Endothelial cell of hepatic sinusoid (primary cell): Measurements from ENCODE around the gene ABLIM2.

ENCODE experiments used
- in situ Hi-C: cut with HindIII; loops from 2 replicates; pipeline ENCODE4 v1.10.0; 2017; ENCODE audit warnings: low sequenced_read_pairs

Gene ABLIM2

GRCh38 chr4:8160233-8160560 lies 1.6 kb upstream of the ABLIM2 start:
- in situ Hi-C loops = no loop called here

- in situ Hi-C loops = no loop called here
Measured at GRCh38 chr4:8159537-8160232, 1.1 kb upstream of the ABLIM2 start.

DNA sequence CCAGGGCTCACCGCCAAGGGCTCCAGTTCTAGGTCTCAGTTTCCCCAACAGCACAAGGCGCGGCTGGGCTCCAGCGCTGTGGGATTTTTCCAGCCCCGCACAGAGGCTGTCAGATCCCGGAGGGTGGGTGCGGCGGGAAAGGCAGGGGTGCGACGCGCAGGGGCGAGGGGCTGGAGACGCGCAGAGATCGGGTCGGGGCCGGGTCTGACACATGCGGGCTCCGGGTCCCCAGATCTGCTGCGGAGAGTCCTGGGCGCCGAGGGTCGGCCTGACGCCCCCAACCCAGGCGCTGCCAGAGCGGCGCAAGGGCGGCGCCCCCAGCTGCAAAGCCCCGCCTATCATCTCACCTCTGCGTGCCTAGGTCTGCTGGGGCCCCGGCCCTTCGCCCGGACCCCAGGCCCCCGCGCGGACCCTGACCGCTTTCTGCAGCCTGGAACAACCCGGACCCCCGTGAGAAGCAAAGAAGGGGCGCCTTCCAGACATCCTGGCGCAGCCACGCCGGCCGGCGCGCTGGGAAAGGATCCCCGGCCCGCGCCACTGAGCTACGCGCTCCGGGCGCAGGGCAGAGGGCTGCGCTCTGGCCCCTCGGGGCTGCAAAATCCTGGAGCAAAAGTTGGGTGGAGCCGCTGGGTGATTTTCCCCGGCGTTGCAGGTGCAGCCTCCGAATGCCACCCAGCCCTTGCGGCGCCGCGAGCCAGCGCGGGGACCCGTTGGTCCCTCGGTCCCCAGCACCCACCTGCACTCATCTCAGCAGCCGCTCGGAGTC lies 486 bp downstream of the ABLIM2 start:
- in situ Hi-C loops = no loop called here

DNA sequence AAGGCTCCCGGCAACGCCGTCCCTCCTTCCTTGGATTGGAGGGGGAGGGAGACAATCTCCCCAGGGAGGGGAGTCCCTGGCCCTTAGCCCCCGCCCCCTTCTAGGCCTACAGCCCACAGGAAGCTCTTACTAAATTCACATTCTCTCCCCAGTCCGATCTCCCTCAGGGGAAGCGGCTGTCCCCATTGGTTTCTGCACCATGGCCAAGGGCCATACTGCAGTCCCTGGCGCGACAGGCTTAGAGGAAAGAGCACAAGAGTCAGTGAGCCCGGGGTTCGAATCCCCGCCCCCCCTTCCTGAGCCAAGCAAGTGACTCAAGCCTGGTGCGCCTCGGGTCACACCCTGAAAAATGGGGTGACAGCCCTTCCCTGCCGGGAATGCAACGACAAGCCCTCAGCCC lies 1.1 kb downstream of the ABLIM2 start:
- in situ Hi-C loops = no loop called here

GRCh38 chr4:8156617-8157016 lies 2.0 kb downstream of the ABLIM2 start:
- in situ Hi-C loops = no loop called here

GRCh38 chr4:8155660-8156421 lies 2.8 kb downstream of the ABLIM2 start:
- in situ Hi-C loops = no loop called here

GRCh38 chr4:8155048-8155447 lies 3.6 kb downstream of the ABLIM2 start:
- in situ Hi-C loops = no loop called here

DNA sequence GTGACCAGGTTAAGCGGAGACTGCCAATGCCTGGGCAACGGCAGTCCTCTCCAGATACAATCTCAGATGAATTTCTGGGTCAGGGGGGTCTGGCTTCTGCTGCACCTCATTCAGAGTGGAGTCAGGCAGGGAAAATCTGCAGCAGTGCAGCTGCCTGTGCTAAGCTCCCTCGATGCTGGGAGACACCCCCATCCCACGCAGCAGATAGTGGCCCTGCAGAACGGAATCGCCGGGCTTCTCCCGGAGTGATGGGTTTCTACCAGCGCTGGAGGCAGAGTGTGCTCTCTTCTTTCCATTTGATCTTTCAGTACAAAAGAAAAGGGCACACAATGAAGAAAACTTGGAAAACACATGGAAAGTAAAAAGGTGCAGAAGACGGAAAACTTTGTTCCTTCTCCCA lies 5.2 kb downstream of the ABLIM2 start:
- in situ Hi-C loops = loop anchor here (5.0 kb wide), 1 partner anchor 36 kb away; no protein-coding TSS in a partner anchor

DNA sequence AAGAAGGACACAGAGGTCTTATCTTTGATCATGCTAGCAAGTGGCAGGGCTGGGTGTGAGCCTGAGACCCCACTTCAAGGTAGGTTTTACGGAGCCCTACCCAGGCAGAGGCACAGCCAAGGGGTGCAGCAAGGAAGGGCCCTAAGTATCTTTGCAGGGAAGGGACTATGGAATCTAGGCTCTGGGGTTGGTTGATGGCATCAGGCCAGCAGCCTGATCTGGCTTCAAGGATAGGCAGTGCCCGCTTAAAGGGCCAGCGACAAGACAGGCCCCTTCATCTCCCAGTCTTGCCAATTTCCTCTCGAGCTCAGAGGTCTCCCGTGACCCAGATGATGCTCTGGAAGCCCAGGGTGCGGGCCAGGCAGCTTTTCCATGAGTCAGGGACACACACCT lies 5.8 kb downstream of the ABLIM2 start:
- in situ Hi-C loops = loop anchor here (5.0 kb wide), 1 partner anchor 36 kb away; no protein-coding TSS in a partner anchor

DNA sequence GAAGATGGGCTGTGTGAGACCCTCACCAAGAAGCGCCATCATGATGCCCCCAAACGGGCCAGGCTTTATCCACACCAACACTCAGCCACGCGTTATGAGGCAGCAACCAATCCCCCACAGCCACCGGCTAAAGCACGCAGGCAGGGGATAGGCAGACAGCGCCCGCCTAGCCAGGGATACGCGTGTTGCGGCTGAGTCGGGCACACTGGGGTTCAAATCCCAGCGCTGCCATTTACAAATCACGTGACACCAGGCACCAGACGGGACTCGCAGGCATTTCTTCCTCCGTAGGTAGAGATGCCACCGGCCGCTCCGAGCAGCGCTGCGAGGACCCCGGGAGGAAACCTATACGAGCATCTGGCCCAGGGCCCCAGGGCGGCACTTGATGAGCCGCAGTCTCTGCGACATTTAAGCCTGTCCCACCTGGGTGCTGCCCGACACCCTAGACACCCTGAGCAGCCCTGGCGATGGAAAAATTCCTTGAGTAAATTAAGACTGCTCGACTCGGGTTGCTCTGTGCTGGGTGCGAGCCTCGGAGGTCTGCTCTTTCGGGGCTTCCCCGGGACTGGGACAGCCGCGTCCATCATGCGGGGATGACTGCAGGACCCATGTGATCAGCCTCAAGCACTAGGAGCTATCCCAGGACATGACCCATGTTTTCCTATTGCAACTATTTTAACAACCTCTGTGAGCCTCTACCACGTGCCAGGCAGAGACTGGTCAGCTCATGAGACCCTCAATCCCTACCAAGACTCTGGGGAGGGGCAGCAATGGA lies 6.3 kb downstream of the ABLIM2 start:
- in situ Hi-C loops = loop anchor here (5.0 kb wide), 1 partner anchor 35 kb away; no protein-coding TSS in a partner anchor

DNA sequence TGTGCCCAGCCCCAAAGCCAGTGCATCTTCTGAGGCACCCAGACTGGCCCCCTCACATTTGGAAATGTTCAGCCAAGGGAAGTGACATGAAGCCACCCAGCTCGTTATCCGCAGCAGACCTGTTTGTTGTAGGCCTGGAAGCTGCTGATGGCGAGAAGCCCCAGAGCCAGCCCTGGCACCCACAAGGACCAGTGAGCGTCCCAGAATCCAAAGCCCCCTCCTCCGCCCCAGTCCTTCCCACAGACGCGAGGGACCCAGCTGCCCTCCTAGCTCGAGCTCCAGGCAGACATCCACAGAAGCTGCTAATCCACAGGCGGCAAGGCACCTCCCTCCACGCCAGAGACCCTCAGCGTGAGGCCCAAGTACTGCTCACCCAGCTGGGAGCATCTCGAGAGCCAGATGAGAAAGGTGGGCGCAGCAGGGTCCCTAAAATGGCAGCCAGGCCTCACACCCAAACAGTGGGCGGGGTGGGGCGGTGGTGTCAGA lies 7.4 kb downstream of the ABLIM2 start:
- in situ Hi-C loops = loop anchor here (5.0 kb wide), 1 partner anchor 34 kb away; no protein-coding TSS in a partner anchor

GRCh38 chr4:8150152-8151090 lies 8.2 kb downstream of the ABLIM2 start:
- in situ Hi-C loops = loop anchor here (5.0 kb wide), 1 partner anchor 33 kb away; no protein-coding TSS in a partner anchor

DNA sequence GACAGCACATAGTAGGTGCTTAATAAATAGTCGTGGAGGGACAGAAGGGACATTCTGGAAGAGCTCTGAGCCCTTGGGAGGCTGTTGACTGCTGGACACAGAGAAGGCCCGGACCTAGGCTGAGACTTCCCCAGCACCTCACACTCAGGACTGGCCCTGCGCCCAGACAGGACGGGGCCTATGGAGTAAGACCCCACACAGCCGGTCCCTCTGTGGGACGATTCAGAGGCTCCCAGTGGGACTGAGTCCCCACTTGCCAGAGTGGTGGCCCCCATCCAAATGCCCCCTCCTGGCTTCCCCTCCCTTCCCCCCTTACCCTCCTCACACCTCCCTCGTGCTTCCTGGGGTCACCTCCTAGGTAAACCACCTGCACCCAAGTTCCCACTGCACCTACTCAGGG lies 8.9 kb downstream of the ABLIM2 start:
- in situ Hi-C loops = loop anchor here (5.0 kb wide), 1 partner anchor 32 kb away; no protein-coding TSS in a partner anchor

DNA sequence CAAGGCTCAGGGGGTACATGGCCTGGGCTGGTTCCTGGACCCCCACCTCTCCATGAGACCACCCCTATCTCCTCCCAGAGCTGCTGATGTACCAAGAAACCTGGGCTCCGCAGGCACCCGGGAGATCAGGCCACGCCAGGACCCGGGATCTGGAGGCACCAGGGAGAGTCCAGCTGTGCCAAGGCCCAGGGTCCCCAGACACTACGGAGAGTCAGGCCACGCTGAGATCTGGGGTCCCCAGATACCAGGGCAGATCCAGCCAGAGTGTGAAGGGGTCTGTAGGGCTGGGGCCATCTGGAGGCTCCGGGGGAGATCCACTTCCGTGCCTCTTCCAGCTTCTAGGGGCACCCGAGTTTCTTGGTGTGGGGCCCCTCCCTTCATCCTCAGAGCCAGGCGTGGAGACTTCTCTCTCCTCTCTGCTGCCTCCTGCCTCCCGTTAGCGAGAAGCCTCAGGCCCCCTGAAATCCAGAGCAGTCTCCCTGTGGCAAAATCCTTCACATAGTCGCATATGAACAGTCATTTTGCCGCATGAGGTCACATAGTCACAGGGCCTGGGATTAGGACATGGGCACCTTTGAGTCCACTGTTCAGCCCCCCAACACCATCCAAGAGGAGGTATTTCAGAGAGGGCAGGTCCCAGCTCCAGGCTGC lies 9.7 kb downstream of the ABLIM2 start:
- in situ Hi-C loops = no loop called here

GRCh38 chr4:8148159-8148558 lies 10.5 kb downstream of the ABLIM2 start:
- in situ Hi-C loops = no loop called here

DNA sequence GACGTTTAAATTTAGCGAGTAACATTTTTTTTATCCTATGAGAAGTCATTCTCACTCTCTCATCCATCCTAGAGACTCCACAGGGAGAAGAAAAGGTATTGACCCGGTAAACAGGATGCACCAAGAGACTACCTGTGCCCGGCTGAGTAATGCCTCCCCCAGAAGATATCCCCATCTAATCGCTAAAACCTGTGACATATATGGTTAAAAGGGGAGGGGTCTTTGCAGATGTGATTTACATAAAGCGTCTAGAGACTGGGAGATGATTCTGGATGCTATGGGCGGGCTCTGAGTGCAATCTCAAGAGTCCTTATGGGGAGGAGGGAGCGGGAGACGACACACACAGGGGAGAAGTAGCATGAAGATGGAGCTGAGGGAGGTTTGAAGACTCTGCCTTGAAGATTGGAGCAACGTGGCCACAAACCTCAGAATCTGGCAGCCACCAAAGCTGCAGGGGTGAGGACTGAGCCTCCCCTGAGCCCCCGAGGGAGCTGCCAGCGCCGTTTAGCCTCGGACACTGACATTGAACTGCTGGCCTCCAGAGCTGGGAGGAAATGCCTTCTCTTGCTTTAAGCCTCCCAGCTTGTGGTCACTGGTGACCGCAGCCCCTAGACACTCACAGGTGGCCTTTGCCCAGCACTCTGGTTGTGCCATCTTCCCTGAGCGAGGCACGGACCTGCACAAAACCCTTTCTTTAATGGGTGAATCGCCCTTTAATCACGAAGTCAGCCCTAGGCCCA lies 11.2 kb downstream of the ABLIM2 start:
- in situ Hi-C loops = no loop called here

GRCh38 chr4:8146157-8146556 lies 12.5 kb downstream of the ABLIM2 start:
- in situ Hi-C loops = no loop called here

GRCh38 chr4:8144359-8144758 lies 14.3 kb downstream of the ABLIM2 start:
- in situ Hi-C loops = no loop called here
